Measurements from ENCODE around the gene EDDM3A.

Gene EDDM3A

GRCh38 chr14:20790464-20791116 lies 44.9 kb downstream of the EDDM3A start:
- DNase-seq = no peak

GRCh38 chr14:20791187-20791586 lies 45.5 kb downstream of the EDDM3A start:
- DNase-seq = no peak

GRCh38 chr14:20791597-20791996 lies 45.9 kb downstream of the EDDM3A start:
- DNase-seq = no peak

GRCh38 chr14:20792556-20792955 lies 46.9 kb downstream of the EDDM3A start:
- DNase-seq = no peak

- no peak for DNase-seq
Observed at GRCh38 chr14:20794644-20795369, 49.1 kb downstream of the EDDM3A start.

- no peak for DNase-seq
Observed at GRCh38 chr14:20797164-20797563, 51.5 kb downstream of the EDDM3A start.

Measured in NCI-H1092 (cell line).